EL (cell line): ENCODE data around the gene LRP10.
A peak's percentile ranks its signal among the peaks of the same experiment; 100 is the strongest.

Source experiments
- DNase-seq: peaks from one replicate; pipeline ENCODE4 v3.0.0-alpha.2; 2016

The LRP10 gene

GRCh38 chr14:22920697-22921096 lies 49.2 kb downstream of the LRP10 start:
- DNase-seq = no peak

GRCh38 chr14:22922294-22922693 lies 50.8 kb downstream of the LRP10 start:
- no peak for DNase-seq

GRCh38 chr14:22923746-22924145 lies 52.2 kb downstream of the LRP10 start:
- no peak for DNase-seq

GRCh38 chr14:22925513-22925912 lies 54.0 kb downstream of the LRP10 start:
- DNase-seq = no peak

GRCh38 chr14:22926316-22926715 lies 54.8 kb downstream of the LRP10 start:
- peak; percentile 41 for DNase-seq

GRCh38 chr14:22928237-22929103 lies 56.9 kb downstream of the LRP10 start:
- DNase-seq = no peak

GRCh38 chr14:22929104-22929960 lies 57.8 kb downstream of the LRP10 start, which contains the start of gene PRMT5:
PRMT5 (minus strand) TSS chr14:22929376; CDS start chr14:22929361, 15 bp downstream.
- DNase-seq = peak; percentile 100

GRCh38 chr14:22929961-22930364 lies 58.4 kb downstream of the LRP10 start:
- DNase-seq = no peak
